ENCODE results near the gene PRPF40B.

Gene PRPF40B

DNA sequence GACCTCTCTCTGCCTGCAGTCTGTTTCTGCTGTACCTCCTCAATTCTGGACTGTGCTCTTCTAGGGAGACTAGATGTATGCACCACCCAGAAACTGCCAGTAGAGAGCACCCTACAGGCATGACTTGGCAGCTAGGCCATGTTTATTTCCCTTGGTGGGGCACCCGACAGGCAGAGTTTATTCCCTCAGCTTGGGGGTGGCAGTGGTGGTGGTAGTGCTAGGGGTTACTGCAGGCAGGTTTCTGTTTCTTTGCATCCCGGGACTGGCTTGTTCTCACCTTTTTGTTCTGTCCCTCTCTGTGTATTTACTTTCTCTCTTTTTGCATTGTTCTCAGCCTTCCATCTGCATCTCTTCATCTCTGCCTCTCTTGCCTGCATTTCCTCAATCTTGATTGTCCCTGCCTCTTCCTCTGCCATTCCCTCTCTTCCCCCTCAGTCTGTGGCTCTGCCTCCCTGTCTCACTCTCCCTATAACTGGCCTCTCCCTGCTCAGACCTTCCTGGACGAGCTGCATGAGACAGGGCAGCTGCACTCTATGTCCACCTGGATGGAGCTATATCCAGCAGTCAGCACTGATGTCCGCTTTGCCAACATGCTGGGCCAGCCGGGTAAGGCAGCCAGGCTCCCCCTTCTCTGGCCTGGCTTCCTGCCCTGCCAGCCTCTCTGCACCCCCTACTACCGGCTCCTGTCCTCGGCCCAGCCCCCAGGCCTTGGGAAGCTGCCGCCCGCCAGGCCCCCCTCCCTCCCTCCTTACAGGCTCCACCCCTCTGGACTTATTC is 13.8 kb downstream of the PRPF40B start:
- DNase-seq, result no peak

DNA sequence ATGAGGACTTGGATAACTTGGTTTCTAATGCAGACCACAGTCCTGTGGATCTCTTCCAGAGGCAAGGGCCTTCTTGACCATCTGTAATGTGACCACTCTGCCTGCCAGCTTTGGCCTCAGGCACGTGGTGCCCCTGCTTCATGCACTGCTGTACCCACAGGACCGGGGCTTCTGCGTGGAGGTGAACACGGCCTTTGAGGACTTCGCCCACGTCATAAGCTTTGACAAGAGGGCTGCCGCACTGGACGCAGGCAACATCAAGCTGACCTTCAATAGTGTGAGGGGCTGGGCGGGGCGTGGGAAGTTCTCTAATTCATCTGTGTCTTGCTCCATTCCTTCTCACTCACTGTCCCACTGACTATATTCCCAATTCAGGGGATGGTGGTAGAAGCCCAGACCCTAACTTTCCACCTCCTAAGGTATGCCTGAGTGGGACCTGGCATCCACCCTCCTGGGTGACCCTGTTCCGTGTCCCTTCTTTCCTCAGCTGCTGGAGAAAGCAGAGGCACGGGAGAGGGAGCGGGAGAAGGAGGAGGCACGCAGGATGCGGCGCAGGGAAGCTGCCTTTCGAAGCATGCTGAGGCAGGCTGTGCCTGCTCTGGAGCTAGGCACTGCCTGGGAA is 18.5 kb downstream of the PRPF40B start:
- DNase-seq, result no peak

- DNase-seq, result no peak
These were observed 19.0 kb downstream of the PRPF40B start for GRCh38 chr12:49642370-49642802.

- no peak for DNase-seq
These were observed 19.8 kb downstream of the PRPF40B start for GRCh38 chr12:49643135-49643534.

GRCh38 chr12:49643961-49644619 is 20.7 kb downstream of the PRPF40B start:
- no peak for DNase-seq

- no peak for DNase-seq
These were observed 21.2 kb downstream of the PRPF40B start for GRCh38 chr12:49644620-49644994.

DNA sequence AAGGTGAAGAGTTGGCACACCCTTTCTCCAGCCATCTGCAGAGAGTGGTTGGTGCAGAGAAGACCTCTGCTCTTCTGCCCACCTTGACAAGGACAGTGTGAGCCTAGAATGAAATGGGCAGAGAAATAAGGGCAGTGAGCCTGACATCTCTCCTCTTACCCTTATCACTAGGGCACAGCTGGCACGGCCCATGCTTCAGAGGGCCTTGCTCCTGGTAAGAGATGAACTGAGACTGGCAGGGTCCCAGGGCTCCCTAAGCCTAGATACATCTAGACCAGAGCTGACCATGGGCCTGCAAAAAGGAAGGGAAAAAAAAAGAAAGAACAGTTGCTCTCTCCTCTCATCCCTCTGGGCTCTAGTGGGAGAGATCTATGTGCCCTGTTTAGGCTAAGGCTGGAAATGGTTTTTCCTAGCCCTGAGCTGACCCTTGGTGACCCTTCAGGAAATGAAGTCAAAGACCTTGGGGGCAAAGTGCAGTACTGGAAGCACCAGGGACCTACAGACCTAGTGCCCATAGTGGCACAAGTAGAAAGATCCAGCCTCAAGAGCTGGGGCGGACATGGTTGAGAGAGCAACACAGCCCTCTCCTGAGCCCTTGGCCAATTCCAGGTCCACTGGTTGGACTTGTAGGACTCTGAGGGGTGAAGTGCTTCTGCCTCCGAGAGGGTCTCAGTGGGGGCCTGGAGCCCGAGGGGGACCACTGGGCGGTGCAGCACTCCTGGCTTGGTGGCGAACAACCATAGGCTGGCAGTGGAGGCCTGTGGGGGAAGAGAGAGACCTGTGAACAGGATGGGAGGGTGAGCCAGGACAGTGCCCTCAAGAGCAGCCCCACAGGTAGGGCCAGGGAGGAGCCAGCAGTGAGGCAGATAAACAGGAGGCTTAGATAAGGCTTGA is 22.0 kb downstream of the PRPF40B start:
- DNase-seq, result no peak

- no peak for DNase-seq
These were observed 23.0 kb downstream of the PRPF40B start for GRCh38 chr12:49646331-49646830.

DNA sequence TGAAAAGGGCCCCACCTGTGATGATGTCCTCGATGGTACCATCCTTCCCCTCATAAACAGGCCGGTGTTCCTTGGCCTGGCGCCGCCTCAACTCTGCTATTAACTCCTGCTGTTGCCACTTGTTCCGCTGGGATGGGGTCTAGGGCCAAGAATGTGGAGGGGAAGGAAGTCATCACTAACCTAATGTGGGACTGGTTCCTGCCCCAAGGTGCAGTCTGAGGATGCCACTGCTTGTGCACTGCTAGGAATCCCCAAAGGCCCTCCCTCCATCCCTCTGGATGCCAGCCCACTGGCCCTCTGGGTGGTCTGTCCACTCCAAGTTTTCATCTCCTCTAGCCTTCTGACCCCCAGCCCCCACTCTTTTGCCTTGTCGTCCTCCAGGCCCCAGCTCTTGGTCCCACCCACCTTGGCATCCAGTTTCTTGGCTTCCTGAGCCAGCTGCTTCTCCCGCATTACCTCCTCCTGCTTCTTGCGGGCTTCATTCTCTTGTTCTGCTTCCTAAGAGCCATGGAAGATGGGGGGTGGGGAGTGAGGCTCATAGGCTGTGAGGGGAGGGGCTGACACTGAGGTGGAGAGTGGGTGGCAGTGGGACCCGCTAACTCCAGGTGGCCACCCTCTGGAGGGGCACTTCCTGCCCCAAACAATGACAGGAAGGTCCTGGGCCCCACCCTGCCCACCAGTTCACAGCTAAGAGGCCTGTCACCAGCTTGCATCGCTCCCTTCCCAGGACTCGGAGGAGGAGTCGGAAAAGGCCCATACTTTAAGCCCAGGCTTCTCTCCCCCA is 23.7 kb downstream of the PRPF40B start:
- no peak for DNase-seq

GRCh38 chr12:49647827-49648711 is 24.7 kb downstream of the PRPF40B start:
- no peak for DNase-seq

DNA sequence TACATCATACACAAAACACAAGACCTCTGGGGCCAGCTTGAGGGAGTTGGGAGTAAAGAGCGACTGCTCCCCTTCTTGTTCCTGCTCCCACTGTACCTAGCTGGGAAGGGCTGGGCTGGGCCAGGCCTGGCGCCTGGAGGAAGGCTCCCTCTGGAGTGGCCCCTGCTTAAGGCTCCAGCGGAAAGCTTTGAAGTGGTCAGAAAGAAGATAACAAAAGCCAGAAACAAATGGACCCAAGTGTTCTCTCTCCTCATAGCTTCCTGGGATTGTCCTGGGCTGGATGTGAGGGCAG is 25.3 kb downstream of the PRPF40B start:
- DNase-seq, result no peak

DNA sequence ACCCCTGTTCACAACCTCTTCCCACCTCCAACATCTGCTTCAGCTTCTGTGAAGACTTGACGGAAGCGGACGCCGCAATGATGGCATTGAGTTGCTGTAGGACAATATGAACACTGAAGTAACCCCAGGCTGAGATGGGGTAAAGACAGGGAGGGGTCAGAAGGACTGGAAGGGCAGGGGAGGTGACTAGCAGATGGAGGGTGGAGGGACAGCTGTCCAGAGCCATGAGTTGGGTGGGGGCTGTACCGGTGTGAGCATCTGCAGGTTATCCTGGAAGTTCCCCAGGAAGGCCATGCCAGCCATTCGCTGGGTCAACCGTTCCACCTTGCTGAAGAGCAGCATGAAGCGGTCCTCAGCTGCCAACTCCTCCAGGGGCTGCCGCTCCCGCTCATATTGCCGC is 26.1 kb downstream of the PRPF40B start:
- no peak for DNase-seq

- DNase-seq, result no peak
These were observed 26.5 kb downstream of the PRPF40B start for GRCh38 chr12:49649892-49650291.

- no peak for DNase-seq
These were observed 28.5 kb downstream of the PRPF40B start for GRCh38 chr12:49651855-49652254.

- DNase-seq, result no peak
These were observed 29.7 kb downstream of the PRPF40B start for GRCh38 chr12:49652921-49653520.

DNA sequence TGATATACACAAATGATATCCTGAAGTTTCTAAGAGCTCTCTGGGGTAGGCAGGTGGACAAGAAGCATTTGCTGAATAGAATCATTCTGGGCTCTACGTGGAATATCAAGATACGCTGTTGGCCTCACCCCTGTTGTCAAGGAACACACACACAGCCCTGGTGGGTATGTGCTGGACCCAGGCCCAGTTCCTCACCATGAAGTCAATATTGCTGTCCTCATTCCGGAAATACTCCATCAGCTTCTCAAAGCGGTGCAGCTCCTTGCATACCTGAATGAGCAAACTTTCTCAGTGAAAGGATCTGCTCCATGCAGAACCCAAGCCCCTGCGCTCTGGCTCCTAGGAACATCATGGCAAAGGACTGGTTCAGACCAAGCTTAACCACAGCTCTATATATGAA is 31.4 kb downstream of the PRPF40B start:
- no peak for DNase-seq

DNA sequence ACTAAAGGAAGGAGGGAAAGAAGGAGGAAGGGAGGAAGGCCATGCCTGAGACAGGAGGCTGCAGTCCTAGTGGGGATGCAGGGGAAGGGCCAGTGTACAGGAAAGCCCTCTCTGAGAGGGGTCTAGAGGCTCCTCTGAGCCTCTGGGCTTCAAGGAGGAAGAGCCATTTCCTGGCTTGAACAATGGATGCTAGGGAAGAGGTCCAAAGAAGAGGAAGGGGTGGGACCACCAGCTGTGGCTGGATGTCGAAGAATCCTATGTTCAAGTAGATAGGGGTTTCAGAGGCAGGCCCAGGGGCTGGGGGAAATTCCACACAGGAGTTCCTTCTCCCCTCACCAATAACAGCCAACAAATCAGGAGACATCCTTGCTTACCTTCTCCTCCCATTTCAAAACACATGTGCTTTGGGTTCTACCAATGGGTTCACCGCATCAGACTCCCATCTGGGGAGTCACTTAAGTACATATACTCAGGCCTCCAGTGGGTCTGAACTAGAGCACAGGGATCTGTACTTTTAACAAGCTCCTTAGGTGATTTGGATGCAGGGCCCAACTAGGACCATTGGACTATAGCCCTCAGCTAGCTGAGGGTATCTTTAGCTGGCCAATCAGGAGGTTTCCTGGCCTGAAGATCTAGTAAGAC is 32.4 kb downstream of the PRPF40B start:
- no peak for DNase-seq

DNA sequence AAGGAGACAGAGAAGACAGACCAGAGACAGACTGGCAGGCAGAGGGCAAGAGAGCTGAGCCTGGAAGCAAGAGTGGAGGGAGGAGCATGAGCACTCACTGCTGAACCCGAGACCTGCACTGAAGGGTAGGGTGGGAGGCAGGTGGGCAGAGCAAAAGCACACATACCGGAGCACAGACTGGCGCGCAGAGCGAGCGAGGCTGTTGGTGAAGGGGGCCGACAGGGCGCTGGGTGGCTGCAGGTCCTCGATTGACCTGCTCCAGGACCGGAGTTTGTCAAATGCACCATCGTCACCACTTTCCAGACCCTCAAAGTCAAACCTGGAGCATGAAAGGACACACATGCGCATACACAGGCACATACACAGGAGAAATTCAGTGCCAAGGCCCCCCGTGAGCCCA is 34.9 kb downstream of the PRPF40B start:
- DNase-seq, result no peak

GRCh38 chr12:49659753-49660152 is 36.4 kb downstream of the PRPF40B start:
- no peak for DNase-seq

DNA sequence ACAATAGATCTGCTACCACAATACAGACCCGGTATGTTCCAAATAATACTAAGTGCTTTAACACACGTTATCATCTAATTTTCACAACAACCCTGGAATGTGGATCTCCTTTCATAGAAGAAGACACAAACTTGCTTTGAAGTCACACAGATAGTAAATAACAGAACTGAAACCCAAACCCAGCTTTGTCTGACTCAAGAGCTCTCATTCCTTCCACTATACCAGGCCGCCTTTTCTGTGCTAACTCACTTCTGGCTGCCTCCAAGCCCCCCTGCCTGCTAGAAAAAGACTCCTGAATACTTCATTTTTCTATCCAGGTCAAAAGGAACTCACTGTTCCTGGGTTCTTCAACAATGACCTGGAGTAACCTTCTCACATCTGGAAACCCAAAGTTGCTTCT is 37.8 kb downstream of the PRPF40B start:
- no peak for DNase-seq

All from cortex of kidney (tissue), 1 donor.